ENCODE data around the gene FUCA1. TPM values are rescaled to one million over a fixed set of nuclear protein-coding genes. Genes with fewer than 3 reads are reported as not detected.
A peak's percentile ranks its signal among the peaks of the same experiment; 100 is the strongest.
"Not testable (repeated sequence)": the region's sequence is repeated elsewhere in the genome, so short reads cannot be mapped to it uniquely, and the experiment has no call there.

FUCA1 gene
- total RNA-seq, 1 donor from 2014 or later = 18.1 TPM

- no peak for DNase-seq (ENCODE audit: low spot score, unreplicated experiment)
Measured at GRCh38 chr1:23806280-23806679, 61.8 kb downstream of the FUCA1 start.

GRCh38 chr1:23805025-23805424, 63.1 kb downstream of the FUCA1 start:
- DNase-seq (ENCODE audit: low spot score, unreplicated experiment) = no peak
- Mint-ChIP-seq H3K9me3 (ENCODE audit: low read depth) (no peaks in the 10 kb centered on the region), H3K4me3 (ENCODE audit: low read depth) (no peak overlapping the region), H3K4me1 (ENCODE audit: low read depth) (peaks cover 5% of the 10 kb centered on the region), H3K27me3 (no peaks in the 10 kb centered on the region), H3K27ac (no peak overlapping the region), H3K36me3 (ENCODE audit: insufficient read depth) (peaks cover 14% of the 10 kb centered on the region)
- no peak for TF ChIP-seq CTCF (IDR thresholded peaks at IDR 0.05; ENCODE audit: unreplicated experiment)

More at GRCh38 chr1:23806280-23806679, 61.8 kb downstream of the FUCA1 start:
- Mint-ChIP-seq H3K4me3 (ENCODE audit: low read depth) (no peak overlapping the region), H3K27me3 (no peaks in the 10 kb centered on the region), H3K36me3 (ENCODE audit: insufficient read depth) (peaks cover 14% of the 10 kb centered on the region), H3K9me3 (ENCODE audit: low read depth) (no peaks in the 10 kb centered on the region), H3K4me1 (ENCODE audit: low read depth) (peaks cover 3% of the 10 kb centered on the region), H3K27ac (no peak overlapping the region)
- no peak for TF ChIP-seq CTCF (IDR thresholded peaks at IDR 0.05; ENCODE audit: unreplicated experiment)

- H3K27ac Mint-ChIP-seq = no peak overlapping the region
- H3K9me3 Mint-ChIP-seq (ENCODE audit: low read depth) = no peaks in the 10 kb centered on the region
- no peak for DNase-seq (ENCODE audit: low spot score, unreplicated experiment)
- H3K4me3 Mint-ChIP-seq (ENCODE audit: low read depth) = no peak overlapping the region
- no peaks in the 10 kb centered on the region for H3K27me3 Mint-ChIP-seq
- peaks cover 14% of the 10 kb centered on the region for H3K36me3 Mint-ChIP-seq (ENCODE audit: insufficient read depth)
- peaks cover 8% of the 10 kb centered on the region for H3K4me1 Mint-ChIP-seq (ENCODE audit: low read depth)
- TF ChIP-seq CTCF (IDR thresholded peaks at IDR 0.05; ENCODE audit: unreplicated experiment) = peak; percentile 43
Measured at GRCh38 chr1:23804183-23804835, 63.8 kb downstream of the FUCA1 start.

GRCh38 chr1:23803674-23804073, 64.4 kb downstream of the FUCA1 start:
- Mint-ChIP-seq H3K27me3 (no peaks in the 10 kb centered on the region), H3K36me3 (ENCODE audit: insufficient read depth) (peaks cover 14% of the 10 kb centered on the region), H3K4me3 (ENCODE audit: low read depth) (no peak overlapping the region), H3K4me1 (ENCODE audit: low read depth) (peaks cover 11% of the 10 kb centered on the region), H3K9me3 (ENCODE audit: low read depth) (no peaks in the 10 kb centered on the region), H3K27ac (no peak overlapping the region)
- TF ChIP-seq CTCF (IDR thresholded peaks at IDR 0.05; ENCODE audit: unreplicated experiment) = no peak
- no peak for DNase-seq (ENCODE audit: low spot score, unreplicated experiment)

- H3K27me3 Mint-ChIP-seq; H3K4me3 Mint-ChIP-seq (ENCODE audit: low read depth); H3K9me3 Mint-ChIP-seq (ENCODE audit: low read depth); H3K27ac Mint-ChIP-seq; DNase-seq (ENCODE audit: low spot score, unreplicated experiment): not testable (repeated sequence)
- peaks cover 13% of the 10 kb centered on the region for H3K36me3 Mint-ChIP-seq (ENCODE audit: insufficient read depth)
- H3K4me1 Mint-ChIP-seq (ENCODE audit: low read depth) = peaks cover 13% of the 10 kb centered on the region
Measured at GRCh38 chr1:23802809-23803342, 65.2 kb downstream of the FUCA1 start.

GRCh38 chr1:23801876-23802275, 66.2 kb downstream of the FUCA1 start:
- H3K27ac Mint-ChIP-seq = no peak overlapping the region
- no peaks in the 10 kb centered on the region for H3K27me3 Mint-ChIP-seq
- TF ChIP-seq CTCF (IDR thresholded peaks at IDR 0.05; ENCODE audit: unreplicated experiment) = no peak
- no peaks in the 10 kb centered on the region for H3K9me3 Mint-ChIP-seq (ENCODE audit: low read depth)
- H3K4me1 Mint-ChIP-seq (ENCODE audit: low read depth) = peaks cover 13% of the 10 kb centered on the region
- peaks cover 9% of the 10 kb centered on the region for H3K36me3 Mint-ChIP-seq (ENCODE audit: insufficient read depth)
- H3K4me3 Mint-ChIP-seq (ENCODE audit: low read depth) = peak overlapping the region; percentile 89
- no peak for DNase-seq (ENCODE audit: low spot score, unreplicated experiment)
